ENCODE results near the gene NOS1AP. TPM values are rescaled to one million over a fixed set of nuclear protein-coding genes. Genes with fewer than 3 reads are reported as not detected.

NOS1AP gene
- total RNA-seq, 1 experiment from 2014 or later, result 0.20 TPM

GRCh38 chr1:162083273-162083672 lies 13.8 kb downstream of the NOS1AP start:
- in situ Hi-C loops (cut with HindIII; ENCODE audit: low sequenced_read_pairs), result no loop called here
- DNase-seq (ENCODE audit: low spot score), result no peak

DNA sequence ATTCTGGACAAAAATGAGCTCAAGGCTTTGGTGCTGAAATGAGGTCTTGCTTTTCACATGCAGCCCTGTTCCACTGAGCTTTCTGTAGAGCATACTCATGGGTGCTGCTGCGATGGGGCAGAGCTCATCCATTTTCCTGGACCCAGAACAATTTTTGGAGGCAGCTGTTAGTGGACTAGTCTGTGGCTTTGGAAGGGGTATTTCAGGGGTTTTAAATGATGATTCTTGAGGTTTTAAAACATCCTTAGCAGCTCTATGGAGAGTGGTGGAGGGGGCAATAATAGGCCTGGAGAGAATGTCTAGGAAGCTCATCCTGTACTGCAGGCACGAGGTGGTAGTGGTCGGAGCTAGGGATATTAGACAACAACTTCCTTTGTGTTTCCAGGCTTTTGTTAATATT lies 16.5 kb downstream of the NOS1AP start:
- DNase-seq (ENCODE audit: low spot score), result no peak
- in situ Hi-C loops (cut with HindIII; ENCODE audit: low sequenced_read_pairs), result no loop called here

DNA sequence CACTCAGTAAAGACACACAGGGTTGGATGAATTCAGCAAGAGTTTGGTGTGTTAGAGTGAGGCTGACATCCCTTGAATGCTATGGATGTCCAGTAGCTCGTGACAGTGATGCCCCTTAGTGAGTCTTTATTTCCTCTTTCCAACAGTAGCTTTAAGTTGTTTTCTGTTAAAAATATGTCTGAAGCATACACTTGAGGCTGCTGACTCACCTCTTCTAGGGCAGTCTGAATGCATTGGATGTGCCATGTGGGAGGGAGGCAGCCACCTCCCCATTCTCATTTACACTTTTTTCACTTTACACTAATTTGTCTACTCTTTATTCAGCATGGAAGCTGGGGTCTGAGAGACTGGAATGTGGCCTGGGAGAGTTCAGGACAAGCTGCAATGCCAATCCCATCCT lies 17.6 kb downstream of the NOS1AP start:
- DNase-seq (ENCODE audit: low spot score), result no peak
- in situ Hi-C loops (cut with HindIII; ENCODE audit: low sequenced_read_pairs), result no loop called here

GRCh38 chr1:162087574-162087973 lies 18.1 kb downstream of the NOS1AP start:
- in situ Hi-C loops (cut with HindIII; ENCODE audit: low sequenced_read_pairs), result no loop called here
- DNase-seq (ENCODE audit: low spot score), result no peak

- in situ Hi-C loops (cut with HindIII; ENCODE audit: low sequenced_read_pairs), result no loop called here
Measured at GRCh38 chr1:162088281-162088969, 18.9 kb downstream of the NOS1AP start.

DNA sequence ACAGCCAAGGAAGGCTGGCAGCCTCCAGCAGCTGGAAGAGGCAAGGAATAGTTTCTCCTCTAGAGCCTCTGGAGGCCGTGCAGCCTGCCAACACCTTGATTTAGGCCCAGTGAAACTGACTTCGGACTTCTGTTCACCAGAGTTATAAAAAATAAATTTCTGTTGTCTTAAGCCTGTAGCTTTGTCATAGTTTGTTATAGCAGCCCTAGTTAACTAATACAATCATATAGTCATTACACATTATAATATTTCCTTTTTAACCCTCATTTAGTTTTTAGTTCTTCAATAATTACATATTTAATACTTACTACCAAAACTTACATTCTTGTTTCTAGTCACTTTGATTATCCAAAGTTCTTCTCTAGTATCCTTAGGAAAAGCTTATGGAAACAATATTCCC lies 20.3 kb downstream of the NOS1AP start:
- no peak for DNase-seq (ENCODE audit: low spot score)
- in situ Hi-C loops (cut with HindIII; ENCODE audit: low sequenced_read_pairs), result no loop called here

More at GRCh38 chr1:162088281-162088969, 18.9 kb downstream of the NOS1AP start:
- DNase-seq (ENCODE audit: low spot score), result no peak

DNA sequence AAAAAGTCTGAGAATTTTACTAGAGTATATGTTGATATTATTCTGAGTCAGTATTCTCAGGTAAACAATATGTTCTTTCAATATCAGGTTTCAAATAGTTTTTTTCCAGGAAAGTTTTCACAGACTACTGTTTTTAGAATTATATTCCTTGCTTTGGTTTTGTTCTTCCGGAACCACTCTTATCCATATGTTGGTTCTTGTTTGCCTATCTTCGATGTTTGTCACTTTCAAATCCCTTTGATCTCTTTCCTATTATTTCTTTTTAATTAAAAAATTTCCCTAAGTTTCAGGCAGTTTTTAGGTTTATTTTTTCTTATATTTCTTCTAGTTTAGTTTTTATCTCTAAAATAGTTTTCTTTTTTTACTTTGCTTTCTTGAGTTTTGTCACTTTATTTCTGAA lies 20.9 kb downstream of the NOS1AP start:
- DNase-seq (ENCODE audit: low spot score), result no peak
- in situ Hi-C loops (cut with HindIII; ENCODE audit: low sequenced_read_pairs), result no loop called here

DNA sequence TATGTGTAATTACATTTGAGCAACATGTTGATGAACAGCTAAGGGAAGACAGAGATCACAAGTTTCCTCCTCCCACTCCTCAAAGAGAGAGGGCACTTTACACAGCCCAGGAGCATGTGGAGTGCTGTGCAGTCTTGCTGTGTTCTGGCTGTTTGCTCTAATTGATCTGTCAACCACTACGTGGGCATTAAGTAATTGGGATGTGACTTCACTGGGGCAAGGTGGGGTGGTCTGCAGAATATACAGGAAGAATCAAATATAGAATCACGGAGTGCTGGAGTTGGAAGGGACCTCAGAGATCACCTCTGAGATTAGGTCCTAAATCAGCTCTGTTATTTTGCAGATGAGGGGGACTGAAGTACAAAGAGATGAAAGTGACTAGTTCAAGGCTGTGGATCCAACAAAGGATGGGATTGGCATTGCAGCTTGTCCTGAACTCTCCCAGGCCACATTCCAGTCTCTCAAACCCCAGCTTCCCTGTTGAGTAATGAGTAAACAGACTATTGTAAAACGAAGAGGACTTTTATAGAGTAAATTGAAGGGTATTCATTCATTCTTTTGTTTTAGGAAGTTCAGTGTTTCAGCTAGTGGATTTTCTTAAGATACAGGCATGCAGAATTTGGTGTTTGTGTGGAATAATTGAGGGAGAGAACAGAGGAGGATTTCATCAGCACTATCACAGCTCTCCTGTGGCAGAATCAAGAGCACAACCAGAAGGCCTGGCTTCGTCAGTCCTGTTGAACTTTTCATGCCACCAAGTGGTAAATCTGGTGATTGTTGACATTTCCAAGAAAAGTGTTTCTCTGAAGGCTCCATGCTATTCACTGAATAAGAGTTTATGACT lies 22.4 kb downstream of the NOS1AP start:
- in situ Hi-C loops (cut with HindIII; ENCODE audit: low sequenced_read_pairs), result no loop called here
- no peak for DNase-seq (ENCODE audit: low spot score)

GRCh38 chr1:162093095-162093494 lies 23.6 kb downstream of the NOS1AP start:
- DNase-seq (ENCODE audit: low spot score), result no peak
- in situ Hi-C loops (cut with HindIII; ENCODE audit: low sequenced_read_pairs), result no loop called here

- no peak for DNase-seq (ENCODE audit: low spot score)
- in situ Hi-C loops (cut with HindIII; ENCODE audit: low sequenced_read_pairs), result no loop called here
Measured at GRCh38 chr1:162094271-162094670, 24.8 kb downstream of the NOS1AP start.

DNA sequence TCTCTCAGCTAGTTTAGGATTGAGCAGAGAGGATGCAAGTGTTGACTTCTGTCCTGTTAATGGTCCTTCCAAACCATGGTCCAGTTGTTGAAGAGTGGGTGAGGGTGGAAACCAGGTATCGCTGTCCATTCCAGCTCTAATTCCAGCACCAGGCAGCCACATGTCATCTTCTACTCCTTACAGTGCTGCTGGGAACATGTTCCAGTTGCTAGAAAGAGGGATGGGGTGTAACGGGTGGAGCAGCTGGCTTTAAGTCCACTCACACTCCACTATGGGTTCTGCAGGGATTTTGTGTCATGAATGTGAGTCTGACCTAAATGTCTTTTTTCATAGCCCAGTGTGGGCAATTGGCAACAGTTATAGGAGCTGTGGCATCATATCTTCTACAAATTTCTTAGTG lies 25.2 kb downstream of the NOS1AP start:
- in situ Hi-C loops (cut with HindIII; ENCODE audit: low sequenced_read_pairs), result no loop called here
- no peak for DNase-seq (ENCODE audit: low spot score)

- no peak for DNase-seq (ENCODE audit: low spot score)
- in situ Hi-C loops (cut with HindIII; ENCODE audit: low sequenced_read_pairs), result no loop called here
Measured at GRCh38 chr1:162107911-162108310, 38.4 kb downstream of the NOS1AP start.

DNA sequence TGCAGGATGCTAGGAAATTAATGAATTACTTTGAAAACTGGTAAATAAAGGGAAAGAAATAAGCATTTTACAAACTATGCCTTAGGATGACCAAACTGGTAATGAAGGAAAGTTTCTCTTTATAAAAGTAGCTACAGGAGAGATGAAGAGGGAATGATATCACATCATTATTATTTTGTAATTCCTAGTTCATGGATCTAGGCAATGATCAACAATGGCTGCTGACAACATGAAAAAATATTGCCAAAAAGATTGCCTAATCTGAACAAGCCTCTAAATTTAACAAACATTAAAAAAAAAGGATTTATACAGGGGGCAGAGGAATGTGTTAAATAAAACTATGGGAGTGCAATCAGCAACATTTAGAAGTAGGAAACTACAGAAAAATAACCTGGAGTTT lies 38.9 kb downstream of the NOS1AP start:
- in situ Hi-C loops (cut with HindIII; ENCODE audit: low sequenced_read_pairs), result no loop called here

DNA sequence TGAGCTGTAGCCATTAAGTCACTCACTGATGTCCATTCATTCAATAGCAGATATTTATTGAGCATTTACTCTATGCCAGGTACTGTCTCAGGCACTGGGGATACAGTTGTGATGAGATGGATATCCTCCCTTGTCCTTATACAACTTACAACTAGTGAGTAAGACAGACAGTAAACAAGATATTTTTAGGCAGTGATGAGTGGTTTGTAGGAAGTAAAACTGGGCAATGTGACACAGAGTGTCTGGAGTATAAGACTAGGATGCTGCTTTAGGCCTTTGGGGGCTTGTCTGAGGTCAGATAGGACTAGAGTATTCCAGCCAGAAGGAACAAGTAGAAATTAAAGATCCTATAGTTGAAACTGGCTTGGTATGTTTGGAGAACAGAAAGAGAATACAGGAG lies 41.4 kb downstream of the NOS1AP start:
- in situ Hi-C loops (cut with HindIII; ENCODE audit: low sequenced_read_pairs), result no loop called here

More for the DNA sequence above, 38.9 kb downstream of the NOS1AP start:
- DNase-seq (ENCODE audit: low spot score), result no peak

GRCh38 chr1:162111572-162111971 lies 42.1 kb downstream of the NOS1AP start:
- no peak for DNase-seq (ENCODE audit: low spot score)
- in situ Hi-C loops (cut with HindIII; ENCODE audit: low sequenced_read_pairs), result no loop called here

More for the DNA sequence above, 41.4 kb downstream of the NOS1AP start:
- DNase-seq (ENCODE audit: low spot score), result no peak

GRCh38 chr1:162113419-162113818 lies 43.9 kb downstream of the NOS1AP start:
- in situ Hi-C loops (cut with HindIII; ENCODE audit: low sequenced_read_pairs), result no loop called here
- no peak for DNase-seq (ENCODE audit: low spot score)

DNA sequence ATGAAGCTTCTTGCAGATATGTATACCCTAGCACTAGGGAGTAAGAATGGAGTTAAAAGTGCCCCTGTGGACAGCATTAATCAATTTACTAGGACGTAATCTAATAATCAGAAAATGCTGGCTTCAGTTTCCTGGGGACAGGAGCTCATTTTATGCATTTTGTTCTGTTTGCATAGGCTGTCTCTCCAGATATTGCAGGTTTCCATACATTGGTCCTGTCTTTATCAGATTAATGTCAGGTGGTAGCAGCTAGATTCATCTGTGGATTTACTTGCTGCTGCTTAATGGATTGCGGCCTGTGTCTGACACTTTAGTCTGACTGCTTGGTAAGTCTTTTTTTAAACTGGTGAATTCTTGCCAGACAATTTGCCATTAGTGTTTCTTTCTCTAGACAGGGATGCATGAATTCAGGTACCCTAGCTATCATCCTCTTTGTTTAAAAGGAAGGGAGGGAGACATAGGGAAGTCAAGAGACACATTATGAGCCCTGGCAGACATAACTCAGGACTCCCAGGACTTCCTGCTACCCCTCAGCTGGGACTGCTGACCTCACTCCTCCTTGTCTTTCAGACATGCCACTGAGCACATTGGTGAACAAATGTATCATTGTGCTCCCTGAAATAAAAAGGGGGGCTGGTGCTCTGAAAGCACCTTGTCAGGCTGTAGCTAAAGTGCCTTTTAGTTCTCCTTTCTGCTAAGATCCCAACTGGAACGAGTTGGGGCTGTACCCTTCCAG lies 47.7 kb downstream of the NOS1AP start:
- in situ Hi-C loops (cut with HindIII; ENCODE audit: low sequenced_read_pairs), result no loop called here
- DNase-seq (ENCODE audit: low spot score), result no peak

DNA sequence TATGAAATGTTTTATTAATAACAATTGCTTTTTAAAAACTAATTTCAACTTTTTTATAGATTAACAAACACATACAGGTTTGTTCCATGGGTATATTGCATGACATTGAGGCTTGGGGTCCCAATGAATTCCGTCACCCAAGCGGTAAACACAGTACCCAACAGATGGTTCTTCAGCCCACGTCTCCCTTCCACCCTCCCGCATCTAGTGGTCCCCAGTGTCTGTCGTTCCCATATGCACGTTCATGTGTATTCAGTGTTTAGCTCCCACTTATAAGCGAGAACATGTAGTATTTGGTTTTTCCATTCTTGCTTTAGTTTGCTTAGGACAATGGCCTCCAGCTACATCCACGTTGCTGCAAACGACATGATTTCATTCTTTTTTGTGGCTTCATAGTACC lies 48.6 kb downstream of the NOS1AP start:
- DNase-seq (ENCODE audit: low spot score), result no peak

DNA sequence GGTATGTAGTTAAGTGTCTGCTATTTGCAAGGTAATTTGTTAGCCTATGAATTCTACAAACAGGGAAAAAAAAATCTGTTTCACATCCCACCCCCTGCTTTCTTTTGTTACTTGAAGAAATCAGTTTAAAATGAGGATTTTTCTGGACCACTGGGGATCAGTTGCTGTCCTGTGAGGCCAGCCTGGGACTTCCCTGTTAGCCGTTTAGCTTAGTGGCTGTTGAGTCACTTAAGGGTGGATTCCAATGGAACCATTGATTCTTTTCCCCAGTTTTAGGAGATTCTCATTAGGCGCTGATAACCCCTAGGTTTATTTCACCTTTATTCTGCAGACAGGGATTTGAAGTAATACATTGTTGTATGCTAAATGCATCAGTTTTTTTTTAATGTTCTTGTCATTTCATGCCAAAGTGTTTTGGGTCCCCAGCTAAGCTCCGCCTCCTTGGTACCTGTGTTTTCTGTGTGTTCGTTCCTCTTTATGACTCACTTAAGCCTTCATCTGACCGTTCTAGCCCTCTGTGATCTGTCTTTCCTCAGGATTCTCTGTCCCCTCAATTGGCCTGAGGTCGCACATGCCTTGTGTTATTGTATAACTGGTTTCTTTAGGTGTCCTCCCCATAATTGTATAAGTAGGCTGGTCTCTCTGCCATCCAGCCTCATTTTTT lies 59.3 kb downstream of the NOS1AP start:
- in situ Hi-C loops (cut with HindIII; ENCODE audit: low sequenced_read_pairs), result no loop called here

More for the DNA sequence above, 48.6 kb downstream of the NOS1AP start:
- in situ Hi-C loops (cut with HindIII; ENCODE audit: low sequenced_read_pairs), result no loop called here

More for the DNA sequence above, 59.3 kb downstream of the NOS1AP start:
- DNase-seq (ENCODE audit: low spot score), result no peak
